Measurements from ENCODE around the gene NXPH4.

NXPH4 gene

DNA sequence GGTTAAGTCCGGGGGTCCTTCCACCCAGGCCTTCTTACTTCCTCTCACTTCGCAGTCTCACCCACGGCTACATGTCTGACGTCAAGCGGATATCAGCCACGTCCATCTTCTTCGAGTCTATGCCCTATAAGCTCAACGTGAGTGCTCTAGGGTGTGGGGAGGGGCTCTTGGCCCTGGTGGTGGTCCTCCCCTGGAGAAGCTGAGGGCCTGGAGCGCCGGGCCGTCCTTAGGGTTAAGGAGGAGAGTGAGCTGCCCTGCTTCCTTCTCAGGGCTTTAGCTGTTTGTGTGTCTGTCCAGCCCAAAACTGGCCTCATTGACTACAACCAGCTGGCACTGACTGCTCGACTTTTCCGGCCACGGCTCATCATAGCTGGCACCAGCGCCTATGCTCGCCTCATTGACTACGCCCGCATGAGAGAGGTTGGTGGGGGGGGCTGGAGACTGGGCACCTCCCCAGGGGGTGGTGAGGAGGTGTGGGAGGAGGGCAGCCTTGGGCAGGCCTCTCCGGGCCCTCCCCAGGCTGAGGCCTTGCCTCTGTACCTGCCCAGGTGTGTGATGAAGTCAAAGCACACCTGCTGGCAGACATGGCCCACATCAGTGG, 15.7 kb downstream of the NXPH4 start:
- no peak for DNase-seq (ENCODE audit: low read depth)

DNA sequence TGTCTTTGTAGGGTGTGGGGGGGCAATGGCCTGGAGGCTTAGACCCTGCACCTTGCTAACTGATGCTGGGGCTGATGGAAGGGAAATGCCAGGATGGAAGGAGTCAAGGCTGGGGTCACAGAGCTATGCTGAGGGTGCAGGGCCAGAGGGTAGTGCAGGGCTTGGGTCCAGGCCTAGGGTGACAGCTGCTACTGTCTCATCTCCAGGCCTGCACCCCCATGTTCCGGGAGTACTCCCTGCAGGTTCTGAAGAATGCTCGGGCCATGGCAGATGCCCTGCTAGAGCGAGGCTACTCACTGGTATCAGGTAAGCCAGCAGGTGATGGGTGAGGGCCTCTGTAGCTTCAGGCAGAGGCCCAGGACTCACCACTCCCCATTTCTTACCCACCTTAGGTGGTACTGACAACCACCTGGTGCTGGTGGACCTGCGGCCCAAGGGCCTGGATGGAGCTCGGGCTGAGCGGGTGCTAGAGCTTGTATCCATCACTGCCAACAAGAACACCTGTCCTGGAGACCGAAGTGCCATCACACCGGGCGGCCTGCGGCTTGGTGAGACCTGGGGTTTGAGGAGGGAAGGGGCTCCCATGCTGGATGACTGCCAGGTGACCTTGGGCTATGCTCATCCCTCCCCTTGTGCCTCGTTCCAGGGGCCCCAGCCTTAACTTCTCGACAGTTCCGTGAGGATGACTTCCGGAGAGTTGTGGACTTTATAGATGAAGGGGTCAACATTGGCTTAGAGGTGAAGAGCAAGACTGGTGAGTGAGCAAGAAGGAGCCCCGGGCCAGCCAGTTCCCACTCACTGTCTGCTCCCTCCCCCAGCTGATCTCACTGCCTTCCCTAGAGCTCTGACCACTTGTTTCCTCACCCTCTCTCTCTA, 17.0 kb downstream of the NXPH4 start:
- DNase-seq (ENCODE audit: low read depth), result no peak

DNA sequence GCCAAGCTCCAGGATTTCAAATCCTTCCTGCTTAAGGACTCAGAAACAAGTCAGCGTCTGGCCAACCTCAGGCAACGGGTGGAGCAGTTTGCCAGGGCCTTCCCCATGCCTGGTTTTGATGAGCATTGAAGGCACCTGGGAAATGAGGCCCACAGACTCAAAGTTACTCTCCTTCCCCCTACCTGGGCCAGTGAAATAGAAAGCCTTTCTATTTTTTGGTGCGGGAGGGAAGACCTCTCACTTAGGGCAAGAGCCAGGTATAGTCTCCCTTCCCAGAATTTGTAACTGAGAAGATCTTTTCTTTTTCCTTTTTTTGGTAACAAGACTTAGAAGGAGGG, 17.6 kb downstream of the NXPH4 start:
- no peak for DNase-seq (ENCODE audit: low read depth)

DNA sequence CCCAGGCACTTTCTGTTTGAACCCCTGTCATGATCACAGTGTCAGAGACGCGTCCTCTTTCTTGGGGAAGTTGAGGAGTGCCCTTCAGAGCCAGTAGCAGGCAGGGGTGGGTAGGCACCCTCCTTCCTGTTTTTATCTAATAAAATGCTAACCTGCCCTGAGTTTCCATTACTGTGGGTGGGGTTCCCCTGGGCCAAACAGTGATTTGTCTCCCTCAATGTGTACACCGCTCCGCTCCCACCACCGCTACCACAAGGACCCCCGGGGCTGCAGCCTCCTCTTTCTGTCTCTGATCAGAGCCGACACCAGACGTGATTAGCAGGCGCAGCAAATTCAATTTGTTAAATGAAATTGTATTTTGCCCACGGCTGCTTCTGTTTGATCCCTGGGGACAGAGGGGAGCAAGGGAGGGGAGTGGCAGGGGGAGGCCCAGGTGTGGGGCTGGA, 18.0 kb downstream of the NXPH4 start:
- no peak for DNase-seq (ENCODE audit: low read depth)

DNA sequence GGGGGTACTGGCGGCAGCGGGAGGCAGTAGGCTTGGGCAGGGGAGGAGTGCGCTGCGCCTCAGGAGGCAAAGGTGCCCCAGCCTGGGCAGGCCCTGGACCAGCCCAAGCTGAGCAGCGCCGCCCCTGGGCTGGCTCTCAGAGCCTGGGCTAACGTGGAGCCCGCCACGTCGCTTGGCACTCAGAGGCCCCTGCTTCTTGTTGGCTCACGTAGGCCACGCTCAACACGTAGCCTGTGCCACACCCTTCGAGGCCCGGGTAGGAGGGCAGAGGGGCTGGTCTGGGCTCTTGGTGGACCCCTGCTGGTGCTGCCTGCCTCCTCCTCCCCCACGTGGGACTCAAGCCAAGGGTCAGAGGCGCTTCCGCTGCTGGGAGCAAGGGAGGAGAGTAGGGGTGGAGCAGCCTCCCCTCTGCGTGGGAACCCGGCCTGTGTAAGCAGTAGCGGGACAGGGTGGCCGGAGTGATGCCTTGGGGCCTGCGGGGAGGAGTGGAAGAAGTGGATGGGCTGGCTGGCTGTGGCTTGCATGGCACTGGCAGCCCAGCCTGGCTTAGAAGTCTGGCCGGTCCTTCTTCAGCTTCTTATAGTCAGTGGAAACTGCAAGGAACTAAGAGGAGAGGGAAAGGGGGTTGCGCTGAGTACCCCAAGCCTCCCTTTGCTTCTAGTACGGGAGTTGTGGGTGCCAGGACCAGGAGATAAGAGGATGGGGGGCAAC, 18.6 kb downstream of the NXPH4 start:
- DNase-seq (ENCODE audit: low read depth), result no peak

DNA sequence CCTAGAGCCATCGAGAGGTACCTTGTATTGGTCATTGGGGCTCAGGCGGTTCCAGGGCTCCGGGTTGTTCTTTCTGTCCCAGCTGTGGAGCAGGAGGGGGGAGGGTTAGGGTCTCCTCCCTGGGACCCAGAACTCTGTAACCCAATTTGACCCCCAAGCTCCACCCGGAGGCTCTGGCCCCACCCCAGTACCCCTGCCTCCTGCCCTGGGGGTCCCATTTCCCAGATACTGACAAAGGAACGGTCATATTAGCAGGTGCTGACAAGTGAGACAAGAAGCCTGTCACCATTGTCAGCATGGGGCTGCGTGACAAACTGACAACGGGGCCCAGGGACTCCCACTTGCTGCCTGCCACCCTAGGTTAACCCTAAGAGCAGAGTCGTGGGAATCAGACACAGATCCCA, 19.1 kb downstream of the NXPH4 start:
- DNase-seq (ENCODE audit: low read depth), result no peak

DNA sequence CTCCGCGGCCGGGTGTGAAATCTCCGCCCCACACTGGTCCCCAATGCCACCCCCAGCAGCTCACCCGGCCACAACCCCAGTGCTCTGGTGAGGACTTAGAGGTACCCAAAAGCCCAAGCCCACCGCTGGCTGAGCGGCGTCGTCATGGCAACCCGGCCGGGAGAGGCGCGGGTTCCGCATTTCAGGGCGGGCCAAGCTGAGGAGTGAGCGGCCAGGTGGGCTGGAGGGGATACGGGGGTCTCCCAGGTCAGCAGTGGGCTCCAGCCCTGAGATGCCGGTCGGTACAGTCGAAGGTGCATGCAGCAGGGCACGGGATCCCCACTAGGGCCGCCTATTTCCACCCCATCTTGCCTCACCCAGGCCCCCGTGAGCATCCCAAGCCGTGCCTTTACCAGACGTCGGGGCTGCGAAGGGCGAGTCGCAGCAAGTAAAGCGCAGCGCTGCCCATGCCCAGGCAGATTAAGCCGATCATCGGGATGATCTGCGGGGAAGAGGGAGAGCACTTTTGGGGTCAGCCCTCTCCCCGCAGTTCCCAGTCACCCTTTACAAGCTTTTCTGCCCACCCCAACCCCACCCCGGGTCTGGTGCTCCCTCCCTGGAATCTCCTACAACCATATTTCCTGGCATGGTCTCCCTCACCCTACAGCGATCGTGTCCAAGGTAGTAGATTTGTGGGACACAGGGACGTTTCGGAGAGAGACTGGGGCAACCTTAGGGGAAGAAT, 19.8 kb downstream of the NXPH4 start:
- DNase-seq (ENCODE audit: low read depth), result no peak

DNA sequence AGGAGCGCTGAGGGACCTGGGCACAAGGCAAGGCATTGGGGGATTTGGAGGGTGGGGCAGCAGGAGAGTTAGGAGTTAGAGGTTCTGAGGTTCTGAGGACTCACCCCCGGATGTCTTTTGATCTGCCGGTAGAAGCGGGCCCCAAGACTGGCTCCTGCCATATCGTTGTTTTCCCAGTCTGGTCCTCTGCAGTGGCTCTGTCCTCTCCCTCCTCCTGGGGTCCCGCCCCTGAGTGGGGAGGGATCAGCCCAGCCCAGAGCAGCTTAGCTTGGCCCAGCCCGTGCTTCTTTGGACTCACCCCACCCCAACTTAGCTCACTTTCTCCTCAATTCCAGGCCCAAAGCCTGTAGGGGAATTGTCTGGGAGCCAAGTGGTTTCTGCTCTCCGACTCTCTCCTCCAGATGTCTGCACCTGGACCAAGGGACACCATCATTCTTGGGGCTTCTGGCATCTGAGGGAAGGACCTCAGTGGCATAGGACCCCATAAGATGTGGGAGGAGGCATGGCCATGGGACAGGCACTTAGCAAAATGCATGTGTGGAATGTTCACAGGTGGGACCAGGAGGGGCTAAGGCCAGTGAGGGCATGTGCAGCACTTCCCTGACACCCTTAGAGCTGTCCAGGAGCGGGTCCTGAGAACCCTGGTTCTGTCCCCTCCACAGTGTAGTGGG, 20.5 kb downstream of the NXPH4 start:
- no peak for DNase-seq (ENCODE audit: low read depth)

DNA sequence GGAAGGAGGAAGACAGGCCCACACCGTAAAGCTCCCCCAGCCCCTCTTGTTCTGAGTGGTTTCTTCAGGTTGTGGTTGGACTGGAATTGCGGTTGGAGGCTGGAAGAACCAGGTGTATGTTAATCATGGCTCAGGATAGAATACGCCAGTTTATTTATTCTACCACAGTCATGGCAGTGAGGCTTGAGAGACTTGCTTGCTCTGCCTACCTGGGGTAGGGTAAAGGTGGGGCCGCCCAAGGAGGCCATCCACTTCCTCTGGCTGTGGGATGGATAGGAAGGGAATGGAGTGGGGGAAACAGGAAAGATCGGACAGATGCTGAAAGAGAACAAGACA, 21.0 kb downstream of the NXPH4 start:
- DNase-seq (ENCODE audit: low read depth), result no peak

DNA sequence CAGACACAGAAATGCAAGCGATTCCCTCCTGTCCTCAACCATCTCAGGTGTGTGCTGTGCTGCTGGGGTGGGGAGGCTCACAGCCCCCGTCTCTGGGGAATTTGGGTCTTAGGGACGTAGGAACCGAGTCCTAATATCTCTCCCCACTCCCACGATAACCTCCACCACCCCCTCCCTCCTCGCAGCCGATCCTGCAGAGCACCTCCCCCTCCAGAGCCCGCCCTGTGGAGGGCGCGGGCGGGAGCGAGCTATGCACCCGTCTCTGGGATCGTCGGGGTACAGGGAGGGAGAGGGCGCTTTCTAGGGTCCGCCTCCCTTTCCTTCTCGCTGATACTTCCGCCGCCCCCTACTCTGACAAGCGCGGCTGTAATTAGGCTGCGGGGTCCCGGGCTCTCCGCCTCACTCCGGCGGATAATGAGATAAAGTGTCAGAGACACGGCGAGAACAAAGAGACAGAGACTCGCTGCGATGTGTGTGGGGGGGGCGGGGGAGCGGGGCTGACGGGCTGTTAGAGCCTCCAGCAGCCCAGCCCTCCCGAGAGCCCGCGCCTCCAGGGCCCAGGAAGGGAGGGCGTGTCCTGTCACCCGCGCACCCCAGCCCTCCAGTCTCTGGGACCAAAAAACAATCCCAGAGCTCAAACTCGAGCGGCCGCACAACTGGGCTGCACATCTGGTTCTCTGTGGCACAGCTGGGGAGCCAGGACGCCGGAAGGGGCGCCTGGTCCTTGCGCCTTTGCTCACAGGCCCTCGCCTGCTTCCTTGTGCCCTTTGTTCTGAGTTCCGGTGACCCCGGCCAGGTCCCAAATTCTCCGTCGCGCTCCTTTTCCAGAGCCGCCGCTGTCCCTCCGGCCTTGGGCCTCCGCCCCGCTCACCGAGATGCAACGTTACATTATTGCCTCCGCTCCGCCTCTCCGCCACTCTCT, 21.6 kb downstream of the NXPH4 start:
- DNase-seq (ENCODE audit: low read depth), result no peak

DNA sequence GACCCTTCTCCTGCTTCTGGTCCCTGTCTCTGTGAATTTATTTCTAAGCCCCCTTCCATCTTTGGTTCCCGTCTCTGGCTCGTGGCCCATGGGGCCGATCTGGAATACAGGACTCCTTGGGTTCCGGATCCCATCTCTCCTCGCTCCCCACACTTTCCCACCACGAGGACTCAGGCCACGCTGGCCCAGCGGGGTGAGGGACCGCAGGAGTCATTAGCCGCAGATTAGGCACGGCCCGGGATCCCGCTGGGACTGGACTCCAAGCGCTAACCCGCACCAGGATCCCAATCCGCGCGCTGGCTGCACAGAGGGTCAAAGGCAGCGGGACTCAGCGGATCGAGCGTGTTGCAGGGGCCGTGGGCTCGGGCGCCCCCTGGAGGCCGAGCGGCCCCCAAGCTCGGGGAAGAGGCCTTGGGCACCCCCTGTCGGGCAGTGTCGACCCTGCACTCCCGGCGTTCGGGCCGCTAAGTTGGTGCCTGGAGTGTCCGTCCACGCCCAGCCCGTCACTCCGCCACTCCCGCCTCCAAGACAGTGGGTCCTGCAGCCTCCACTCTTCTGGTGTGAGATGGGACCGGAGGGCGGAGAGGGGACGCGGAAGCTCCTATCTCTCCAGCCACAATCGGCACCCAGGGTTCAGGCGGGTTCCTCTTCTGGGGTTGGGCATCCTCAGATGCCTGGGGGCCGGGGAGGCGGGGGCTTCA, 22.4 kb downstream of the NXPH4 start:
- no peak for DNase-seq (ENCODE audit: low read depth)

DNA sequence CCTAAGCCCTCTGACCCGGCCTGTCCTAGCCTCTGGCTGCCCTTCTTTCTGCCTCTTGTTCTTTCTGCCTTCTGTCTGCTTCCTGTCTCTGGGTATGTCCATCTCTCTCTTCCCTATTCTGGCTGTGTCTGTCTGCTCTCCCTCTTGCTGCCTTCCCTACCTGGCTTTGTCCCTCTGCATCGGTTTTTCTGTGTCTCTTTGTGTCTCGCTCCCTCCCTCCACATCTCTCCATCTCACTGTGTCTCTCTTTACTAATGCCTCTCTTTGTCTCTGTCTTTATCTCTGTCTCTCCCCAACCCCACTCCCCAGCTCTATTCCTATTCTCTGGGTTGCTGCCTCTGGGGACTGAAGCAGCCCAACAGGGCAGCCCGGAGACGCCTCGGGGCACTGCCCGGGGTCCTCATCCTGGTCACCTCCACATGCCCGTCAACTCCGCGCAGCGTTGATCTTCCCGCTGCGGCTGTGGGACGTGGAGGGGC, 23.0 kb downstream of the NXPH4 start:
- DNase-seq (ENCODE audit: low read depth), result no peak

DNA sequence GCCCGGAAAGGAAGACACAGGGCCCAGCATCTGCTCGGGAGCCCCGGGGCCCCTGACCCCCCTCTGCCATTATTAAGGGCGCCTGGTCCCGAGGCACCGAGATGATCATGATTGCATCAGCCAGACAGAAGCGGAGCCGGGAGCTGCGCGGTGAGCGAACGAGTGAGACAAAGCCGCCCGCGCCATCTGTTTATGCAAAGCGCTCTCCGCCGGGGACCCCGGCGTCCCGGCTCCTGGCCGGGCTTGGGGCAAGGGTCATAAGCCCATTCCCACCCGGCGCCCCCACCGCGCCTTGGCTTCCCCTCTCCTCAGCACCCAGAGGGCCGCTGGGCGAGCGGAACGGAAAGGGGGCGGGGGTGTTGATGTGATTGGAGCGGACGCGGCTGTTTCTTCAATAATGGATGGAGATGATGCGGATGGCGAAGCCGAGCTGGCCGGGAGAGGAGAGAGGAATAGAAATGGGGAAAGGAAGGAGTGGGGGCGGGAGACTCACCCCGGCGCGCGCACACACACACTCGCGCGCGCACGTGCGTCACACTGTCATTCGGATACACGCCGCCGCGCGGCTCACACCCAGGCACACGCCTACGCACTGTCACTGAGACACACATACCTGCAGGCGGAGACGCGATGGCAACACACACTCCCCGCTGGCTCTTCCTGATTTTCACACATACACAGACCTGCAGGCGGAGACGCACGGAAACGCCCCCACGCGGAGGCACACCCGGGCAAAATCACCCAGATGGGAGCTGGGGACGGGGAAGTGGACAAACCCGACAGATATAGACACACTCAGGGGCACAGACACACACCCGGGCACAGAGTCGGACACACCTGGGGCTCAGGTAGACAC, 23.7 kb downstream of the NXPH4 start:
- no peak for DNase-seq (ENCODE audit: low read depth)

DNA sequence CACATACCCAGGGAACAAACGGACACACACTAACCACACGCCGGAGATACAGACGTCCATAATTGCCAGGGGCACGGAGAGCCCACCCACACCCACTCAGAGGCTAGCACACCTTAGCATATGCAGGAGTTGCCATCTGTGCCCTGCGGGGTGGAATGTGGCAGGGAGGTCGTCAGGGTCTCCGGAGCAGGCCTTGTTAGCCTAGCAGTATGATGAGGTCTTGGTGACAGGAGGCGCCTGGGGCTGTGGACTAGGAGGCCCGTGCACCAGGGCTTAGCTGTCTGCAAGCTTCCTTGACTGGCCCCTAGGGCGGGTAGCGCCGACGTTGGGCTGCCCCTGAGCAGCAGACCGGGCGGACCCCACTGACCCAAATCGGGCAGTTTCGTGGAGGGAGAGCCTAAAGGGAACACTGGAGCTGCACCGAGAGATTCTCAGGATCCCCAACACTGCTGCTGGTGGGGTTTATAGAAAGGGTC, 24.4 kb downstream of the NXPH4 start:
- no peak for DNase-seq (ENCODE audit: low read depth)

DNA sequence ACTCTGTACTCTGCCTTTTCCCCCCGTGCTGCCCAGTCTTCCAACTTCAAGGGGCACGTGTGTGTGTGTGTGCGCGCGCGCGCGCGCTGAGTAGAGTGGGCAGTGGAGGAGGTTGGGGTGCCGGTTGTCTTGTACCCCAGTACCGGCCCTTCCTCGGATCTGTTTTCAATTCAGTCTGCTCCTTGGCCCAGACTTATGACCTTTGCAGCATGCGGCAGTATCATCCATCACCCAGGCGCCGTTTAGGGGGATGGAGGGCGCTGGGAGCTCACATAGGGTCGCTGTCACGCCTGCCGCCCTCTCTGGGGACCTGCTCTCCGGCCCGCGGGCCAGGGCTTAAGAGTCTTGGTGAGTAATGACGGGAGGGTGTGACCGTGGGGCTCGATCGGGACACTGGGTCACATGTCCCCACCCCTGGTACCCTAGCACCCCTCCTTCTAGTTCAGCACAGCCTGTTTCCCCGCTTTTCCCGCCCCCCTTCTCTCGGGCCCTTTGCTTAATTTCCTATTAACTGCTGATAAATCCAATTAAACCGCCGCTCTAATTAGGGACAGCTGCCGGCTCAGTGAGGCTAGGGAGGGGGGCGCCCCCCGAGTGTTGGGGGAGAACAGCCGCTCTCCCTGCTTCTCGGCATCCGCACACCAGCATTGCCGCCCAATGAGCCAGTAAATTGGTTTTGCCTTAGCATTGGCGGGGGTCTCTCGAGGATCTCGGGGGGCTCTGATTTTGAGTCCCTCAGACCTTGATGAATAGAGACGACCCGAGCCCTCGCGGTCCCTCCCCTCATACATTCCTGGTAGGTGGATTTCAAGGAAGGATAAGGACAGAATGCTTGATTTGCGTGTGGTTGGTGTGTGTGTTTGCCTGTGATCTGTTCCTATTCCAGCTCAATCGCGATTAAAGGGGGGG, 25.1 kb downstream of the NXPH4 start:
- no peak for DNase-seq (ENCODE audit: low read depth)

DNA sequence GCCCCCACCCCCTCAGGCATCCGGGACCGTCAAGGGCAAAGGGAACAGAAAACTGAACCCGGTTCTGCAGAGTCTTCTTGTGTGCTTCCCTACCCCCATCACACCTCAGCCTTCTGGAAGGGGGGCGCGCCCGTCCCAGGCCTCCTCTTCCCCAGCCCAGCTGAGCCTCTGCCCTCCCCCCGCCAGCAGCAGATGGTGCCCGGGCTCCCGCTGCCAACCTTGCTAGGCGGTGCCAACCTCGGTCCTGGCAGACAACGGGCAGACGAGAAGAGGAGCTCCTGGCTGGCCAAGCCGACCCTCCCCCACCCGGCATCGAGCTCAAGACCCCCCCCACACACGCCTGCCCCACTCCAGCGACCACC, 25.7 kb downstream of the NXPH4 start:
- DNase-seq (ENCODE audit: low read depth), result no peak

DNA sequence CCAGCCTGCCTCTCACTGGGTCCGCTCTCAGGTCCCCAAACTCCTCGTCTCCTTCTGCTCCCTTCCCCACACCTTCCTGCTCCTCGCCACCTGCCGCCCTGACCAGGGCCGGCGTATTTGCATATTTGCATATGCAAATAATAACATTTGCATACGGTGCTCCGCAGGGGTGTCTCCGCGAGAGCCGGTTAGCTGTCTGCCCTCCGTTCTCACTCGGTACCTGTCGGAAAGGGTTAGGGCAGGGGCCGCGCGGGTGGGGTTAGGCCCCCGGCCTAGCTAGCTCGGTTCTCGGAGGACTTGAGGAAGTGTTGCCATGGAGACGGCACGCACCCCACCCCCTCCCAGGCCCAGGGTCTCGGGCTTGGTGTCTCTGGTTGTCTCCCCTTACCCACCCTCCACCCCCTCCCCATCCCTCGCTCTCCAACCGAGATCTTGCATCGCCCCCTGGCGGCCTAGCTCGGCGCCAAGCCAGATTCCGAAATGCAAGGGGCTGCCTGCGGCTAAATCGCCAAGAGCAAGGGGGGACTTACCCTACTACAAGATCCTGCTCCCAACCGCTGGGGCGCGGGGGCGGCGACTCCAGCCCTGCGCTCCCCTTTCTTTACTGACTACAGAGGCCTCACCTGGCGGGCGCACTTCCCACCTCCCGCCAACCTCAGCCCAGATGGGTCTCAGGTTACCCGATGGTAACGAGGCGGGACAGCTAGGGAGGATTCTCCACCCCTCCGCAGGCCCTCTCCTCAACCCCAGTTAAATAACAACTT, 26.3 kb downstream of the NXPH4 start:
- DNase-seq (ENCODE audit: low read depth), result no peak

All from CMK (cell line).